Fibroblast of mammary gland (primary cell): ENCODE data around the gene ACTR8.
A peak's percentile ranks its signal among the peaks of the same experiment; 100 is the strongest.

ENCODE experiments used
- DNase-seq: peaks from one replicate; pipeline ENCODE4 v3.0.0-alpha.2; 2010; ENCODE audit warnings: low read depth
- H3K4me3 ChIP-seq: 2 replicates; pipeline ENCODE4 v1.5.1; 2011; ENCODE audit warnings: low read depth, mild to moderate bottlenecking, low read length, moderate library complexity; ENCODE audit not compliant: control insufficient read depth
- CTCF ChIP-seq: conservative IDR thresholded peaks from 2 replicates; pipeline ENCODE4 v1.5.1; 2011; ENCODE audit warnings: low read depth, low read length, inconsistent platforms; ENCODE audit not compliant: control insufficient read depth, insufficient read depth

Gene ACTR8

DNA sequence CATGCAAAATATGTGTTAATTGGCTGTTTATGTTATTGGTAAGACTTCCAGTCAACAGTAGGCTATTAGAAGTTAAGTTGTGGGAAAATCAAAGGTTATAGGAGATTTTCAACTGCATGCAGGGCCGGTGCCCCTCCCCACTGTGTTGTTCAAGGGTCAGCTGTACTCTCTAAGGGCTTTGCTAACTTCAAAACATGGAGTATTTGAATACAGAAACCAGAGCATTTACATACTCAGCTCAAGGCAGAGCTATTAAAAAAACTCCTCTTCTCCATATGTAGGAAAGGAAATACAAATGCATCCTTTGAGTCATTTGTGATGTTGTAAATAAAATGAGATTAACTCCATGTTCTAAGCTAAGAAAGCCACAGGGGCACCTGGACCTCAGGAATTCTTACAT is 18.8 kb downstream of the ACTR8 start:
- TF ChIP-seq CTCF, result no peak

GRCh38 chr3:53862241-53862640 is 19.7 kb downstream of the ACTR8 start:
- H3K4me3 ChIP-seq, result no peak overlapping the region
- DNase-seq, result no peak
- no peak for TF ChIP-seq CTCF

More for the DNA sequence above, 18.8 kb downstream of the ACTR8 start:
- DNase-seq, result no peak
- no peak overlapping the region for H3K4me3 ChIP-seq

DNA sequence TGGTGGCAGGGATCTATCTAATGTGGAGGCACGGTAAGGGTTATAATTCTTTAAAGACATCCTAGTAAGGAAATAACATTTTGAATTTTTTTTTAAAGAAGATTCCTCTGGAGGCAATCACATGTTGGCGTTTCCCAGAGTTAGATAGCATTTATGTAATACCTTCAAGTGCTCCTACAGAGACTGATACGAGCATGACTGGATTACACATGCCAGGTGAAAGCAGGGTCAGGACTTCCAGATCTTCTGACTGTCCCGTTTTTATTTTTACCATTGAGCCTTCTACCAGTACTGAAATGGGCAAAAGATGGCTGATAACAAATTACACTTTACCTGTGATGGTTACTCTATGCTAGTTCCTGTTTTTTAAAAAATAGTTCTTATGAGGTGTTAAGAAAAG is 21.8 kb downstream of the ACTR8 start:
- no peak for DNase-seq
- TF ChIP-seq CTCF, result no peak
- no peak overlapping the region for H3K4me3 ChIP-seq

DNA sequence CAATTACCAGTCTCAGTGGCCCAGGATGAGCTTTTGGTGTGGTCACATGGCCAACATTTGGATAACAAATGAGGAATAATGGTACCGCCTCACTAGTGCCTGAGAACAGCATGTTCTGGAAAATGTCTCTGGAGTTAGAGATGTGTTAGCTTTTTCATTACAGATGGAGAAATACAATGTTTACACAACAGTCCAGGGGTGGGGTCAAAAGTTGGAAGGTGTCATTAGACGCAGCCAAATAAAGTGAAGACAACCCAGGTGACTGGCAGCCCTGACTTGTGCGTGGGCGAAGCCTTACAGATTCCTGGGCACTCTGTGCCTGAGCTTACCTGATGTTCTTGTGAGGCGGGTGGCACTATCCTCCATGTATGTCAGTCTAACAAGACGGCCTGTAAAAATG is 22.8 kb downstream of the ACTR8 start:
- TF ChIP-seq CTCF, result no peak
- no peak overlapping the region for H3K4me3 ChIP-seq
- DNase-seq, result no peak

DNA sequence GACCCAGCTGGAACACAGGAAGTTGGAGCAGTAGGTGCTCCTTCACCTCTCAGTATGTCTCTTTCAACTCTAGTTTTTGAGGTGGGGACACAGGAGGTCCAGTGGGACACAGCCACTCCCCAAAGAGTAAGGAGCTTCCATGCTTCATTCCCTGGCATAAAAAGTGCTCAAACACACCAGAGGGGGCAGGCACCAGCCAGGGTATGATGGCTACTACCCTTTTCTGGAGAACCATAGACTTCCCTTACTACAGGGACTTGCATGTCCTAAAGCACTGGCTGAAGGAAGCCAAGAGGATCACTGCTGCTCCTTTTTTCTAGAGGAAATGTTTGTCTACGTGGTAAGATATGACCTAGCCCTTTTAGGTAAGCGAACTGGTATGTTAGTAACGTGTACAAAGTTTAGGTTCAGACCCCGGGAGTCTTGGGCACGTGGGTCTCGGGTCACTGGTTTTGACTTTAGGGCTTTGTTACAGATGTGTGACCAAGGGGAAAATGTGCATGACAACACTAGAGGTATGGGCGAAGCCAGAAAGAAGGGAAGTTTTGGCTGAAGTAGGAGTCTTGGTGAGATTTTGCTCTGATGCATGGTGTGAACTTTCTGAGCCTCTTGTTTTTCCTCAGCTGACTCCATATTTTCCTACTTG is 23.7 kb downstream of the ACTR8 start:
- TF ChIP-seq CTCF, result no peak
- H3K4me3 ChIP-seq, result no peak overlapping the region
- DNase-seq, result no peak

DNA sequence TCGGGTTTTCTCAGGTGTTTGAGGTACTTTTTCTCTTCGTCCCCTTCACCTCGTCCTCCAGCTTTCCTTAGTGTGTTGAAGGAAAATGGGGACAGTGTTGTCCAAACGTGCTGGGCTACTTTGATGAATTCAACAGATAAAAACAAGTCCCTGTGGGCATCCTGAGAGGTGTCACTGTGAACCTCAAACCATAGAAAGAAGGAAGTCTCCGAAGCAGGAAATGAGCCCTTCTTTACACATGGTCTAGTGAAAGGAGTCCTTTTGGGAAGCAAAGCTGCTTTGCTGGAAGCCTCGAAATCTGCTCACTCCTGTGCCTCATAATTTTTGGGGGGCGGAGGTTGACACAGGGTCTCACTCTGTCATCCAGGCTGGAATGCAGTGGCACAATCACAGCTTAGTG is 25.0 kb downstream of the ACTR8 start:
- H3K4me3 ChIP-seq, result no peak overlapping the region
- no peak for TF ChIP-seq CTCF
- DNase-seq, result no peak

GRCh38 chr3:53850895-53851294 is 31.1 kb downstream of the ACTR8 start:
- no peak for TF ChIP-seq CTCF
- DNase-seq, result peak; percentile 59

More at GRCh38 chr3:53850895-53851294, 31.1 kb downstream of the ACTR8 start:
- no peak overlapping the region for H3K4me3 ChIP-seq
